ENCODE results near the gene DEFB128. TPM values are rescaled to one million over a fixed set of nuclear protein-coding genes. Genes with fewer than 3 reads are reported as not detected.

Gene DEFB128
- total and polyA plus RNA-seq, 9 of the 15 experiments (the other 6 are each of a cell fraction or from before 2014, with no cell fraction given), result not detected

- H3K4me3 ChIP-seq, result no peak within 1 kb of the TSS
- BruUV-seq (replicated peaks), result no TSS peak
- H3K27ac ChIP-seq (ENCODE audit: extremely low read depth, low read depth, low read length), result no peak within 1 kb of the TSS
- H3K36me3 ChIP-seq (ENCODE audit: control insufficient read depth, insufficient read depth, low read length), result no peaks in the 10 kb centered on the region
- 24% methylated on average over 3 of the region's 3 CpGs for WGBS (ENCODE audit: insufficient coverage, low coverage, missing lambda C conversion rate)
- intact Hi-C loops (cut with micrococcal nuclease) (no loop called here), in situ Hi-C loops (cut with MboI) (no loop called here)
- no peaks in the 10 kb centered on the region for H3K9me3 ChIP-seq (replicated peaks; ENCODE audit: control insufficient read depth, insufficient read depth, low read depth, low read length)
- H3K27me3 ChIP-seq (ENCODE audit: control insufficient read depth in 2 of 2, insufficient read depth in 2 of 2, low read length in 2 of 2), result no peaks in the 10 kb centered on the region
- H3K9ac ChIP-seq (ENCODE audit: insufficient read depth in 1 of 2, low read depth in 2 of 2, low read length in 2 of 2), result no peak within 1 kb of the TSS
- H3K4me2 ChIP-seq (ENCODE audit: insufficient read depth, low read length), result no peak within 1 kb of the TSS
- H3K9me1 ChIP-seq (ENCODE audit: control insufficient read depth, insufficient read depth, low read length), result no peaks in the 10 kb centered on the region
- ChIA-PET POLR2A (interaction anchor here (0.9 to 1.0 kb wide), 3 partner anchors 11 to 71 kb away, joined by 3 to 4 read pairs (median 3); no protein-coding TSS in a partner anchor), CTCF (ENCODE audit: low intra/inter-chr PET ratio) (no interaction called here)
- no peaks in the 10 kb centered on the region for H3K79me2 ChIP-seq (ENCODE audit: control insufficient read depth, insufficient read depth, low read length)
- DNase-seq (ENCODE audit: extremely low read depth in 1 of 4, low spot score in 3 of 4) (no peak), FAIRE-seq (no peak), ATAC-seq (no peak)
- H2AFZ ChIP-seq (ENCODE audit: low read depth, low read length), result 0 out of 2 replicates have a peak within 1 kb of the TSS, but pooled peaks have one; percentile 8
- H3K4me1 ChIP-seq (replicated peaks in 1 of 2; ENCODE audit: control insufficient read depth in 2 of 2, insufficient read depth in 2 of 2, low read length in 2 of 2), result no peaks in the 10 kb centered on the region; a peak in 1 of 5 replicates
- no peaks in the 10 kb centered on the region for H4K20me1 ChIP-seq (replicated peaks; ENCODE audit: control insufficient read depth, insufficient read depth, low read length)
- no peak for TF ChIP-seq RUNX1 (IDR thresholded peaks at IDR 0.05; ENCODE audit: low read depth)
- TF ChIP-seq, protein P1, sequence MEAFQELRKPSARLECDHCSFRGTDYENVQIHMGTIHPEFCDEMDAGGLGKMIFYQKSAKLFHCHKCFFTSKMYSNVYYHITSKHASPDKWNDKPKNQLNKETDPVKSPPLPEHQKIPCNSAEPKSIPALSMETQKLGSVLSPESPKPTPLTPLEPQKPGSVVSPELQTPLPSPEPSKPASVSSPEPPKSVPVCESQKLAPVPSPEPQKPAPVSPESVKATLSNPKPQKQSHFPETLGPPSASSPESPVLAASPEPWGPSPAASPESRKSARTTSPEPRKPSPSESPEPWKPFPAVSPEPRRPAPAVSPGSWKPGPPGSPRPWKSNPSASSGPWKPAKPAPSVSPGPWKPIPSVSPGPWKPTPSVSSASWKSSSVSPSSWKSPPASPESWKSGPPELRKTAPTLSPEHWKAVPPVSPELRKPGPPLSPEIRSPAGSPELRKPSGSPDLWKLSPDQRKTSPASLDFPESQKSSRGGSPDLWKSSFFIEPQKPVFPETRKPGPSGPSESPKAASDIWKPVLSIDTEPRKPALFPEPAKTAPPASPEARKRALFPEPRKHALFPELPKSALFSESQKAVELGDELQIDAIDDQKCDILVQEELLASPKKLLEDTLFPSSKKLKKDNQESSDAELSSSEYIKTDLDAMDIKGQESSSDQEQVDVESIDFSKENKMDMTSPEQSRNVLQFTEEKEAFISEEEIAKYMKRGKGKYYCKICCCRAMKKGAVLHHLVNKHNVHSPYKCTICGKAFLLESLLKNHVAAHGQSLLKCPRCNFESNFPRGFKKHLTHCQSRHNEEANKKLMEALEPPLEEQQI (IDR thresholded peaks at IDR 0.05), result no peak
- TF ChIP-seq HMGXB4 (CRISPR knock-in tag; IDR thresholded peaks at IDR 0.05), result no peak
- no peak for TF ChIP-seq HSF4 (CRISPR knock-in tag; IDR thresholded peaks at IDR 0.05; ENCODE audit: borderline replicate concordance)
- TF ChIP-seq CAMTA2 (CRISPR knock-in tag; conservative IDR thresholded peaks at IDR 0.05), result no peak
- no peak for TF ChIP-seq ZFP1 (CRISPR knock-in tag; IDR thresholded peaks at IDR 0.05)
- TF ChIP-seq, protein P2, sequence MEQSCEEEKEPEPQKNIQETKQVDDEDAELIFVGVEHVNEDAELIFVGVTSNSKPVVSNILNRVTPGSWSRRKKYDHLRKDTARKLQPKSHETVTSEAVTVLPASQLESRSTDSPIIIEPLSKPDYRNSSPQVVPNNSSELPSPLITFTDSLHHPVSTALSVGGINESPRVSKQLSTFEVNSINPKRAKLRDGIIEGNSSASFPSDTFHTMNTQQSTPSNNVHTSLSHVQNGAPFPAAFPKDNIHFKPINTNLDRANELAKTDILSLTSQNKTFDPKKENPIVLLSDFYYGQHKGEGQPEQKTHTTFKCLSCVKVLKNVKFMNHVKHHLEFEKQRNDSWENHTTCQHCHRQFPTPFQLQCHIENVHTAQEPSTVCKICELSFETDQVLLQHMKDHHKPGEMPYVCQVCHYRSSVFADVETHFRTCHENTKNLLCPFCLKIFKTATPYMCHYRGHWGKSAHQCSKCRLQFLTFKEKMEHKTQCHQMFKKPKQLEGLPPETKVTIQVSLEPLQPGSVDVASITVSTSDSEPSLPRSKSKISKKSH (CRISPR knock-in tag; IDR thresholded peaks at IDR 0.05), result no peak
Observed at GRCh38 chr20:226958-227357, 37.4 kb upstream of the DEFB128 start, which contains the start of gene DEFB129. TSS of gene DEFB129 (plus strand) at chr20:227258. CDS start at chr20:227289, 31 bp downstream.

Measured in K562 (cell line).